Glomerular endothelial cell (primary cell): Measurements from ENCODE around the gene QDPR. TPM values are rescaled to one million over a fixed set of nuclear protein-coding genes. Genes with fewer than 3 reads are reported as not detected.
"Not testable (repeated sequence)": the region's sequence is repeated elsewhere in the genome, so short reads cannot be mapped to it uniquely, and the experiment has no call there.

Experiments used
- DNase-seq: peaks from one replicate; pipeline ENCODE4 v3.0.0-alpha.2; 2011; ENCODE audit warnings: low read depth, low spot score; ENCODE audit errors: extremely low read depth
- total RNA-seq: library from RNA; depleted of rRNA; stranded (reverse); fragments of >200 nt; gene quantifications from 2 replicates; pipeline ENCODE4 v1.2.3, GENCODE V29; 2015

QDPR gene
- total RNA-seq: 10.0 and 23.7 TPM in 2 replicates

DNA sequence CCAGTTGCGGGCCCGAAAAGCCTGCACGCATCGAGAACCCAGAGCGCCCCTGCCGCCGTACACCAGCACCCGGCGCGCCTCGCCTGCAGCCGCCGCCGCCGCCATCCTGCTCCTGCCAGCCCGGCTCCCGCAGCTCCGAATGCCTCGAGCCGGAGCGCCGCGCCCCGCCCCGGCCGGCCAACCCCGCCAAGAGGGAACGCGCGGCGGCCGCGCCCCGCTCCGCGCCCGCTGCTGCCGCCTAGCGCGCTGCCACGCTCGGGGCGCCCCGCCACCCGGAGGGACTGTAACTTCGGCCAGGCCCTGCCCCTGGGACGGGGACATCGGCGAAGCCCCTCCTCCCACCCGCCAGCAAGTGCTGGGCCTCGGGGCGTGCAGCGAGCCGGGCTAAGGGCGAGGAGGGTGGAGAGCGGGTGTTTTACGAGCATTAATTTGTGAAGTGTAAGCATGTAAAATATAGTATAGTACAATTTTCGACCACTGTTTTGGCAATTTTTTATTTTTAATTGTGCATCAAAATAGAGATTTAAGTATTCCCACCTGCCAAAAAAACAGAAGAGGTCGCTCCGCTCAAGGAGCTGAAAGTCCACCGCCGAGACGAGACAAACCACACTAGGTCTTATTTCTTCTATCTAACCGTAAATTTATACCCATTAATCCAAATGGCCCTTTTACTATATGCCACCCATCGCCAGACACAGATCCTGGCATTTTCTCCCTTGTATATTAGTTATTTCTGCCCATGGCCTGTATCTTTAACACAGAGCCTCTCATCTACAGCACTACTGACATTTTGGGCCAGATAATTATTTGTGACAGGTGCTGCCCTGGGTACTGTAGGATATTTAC is at the start of gene QDPR:
Gene QDPR, minus strand, starts transcription at position 141 of the 846 bp plus-strand sequence. Its CDS starts 36 bp downstream, at position 105.
- DNase-seq: no peak

DNA sequence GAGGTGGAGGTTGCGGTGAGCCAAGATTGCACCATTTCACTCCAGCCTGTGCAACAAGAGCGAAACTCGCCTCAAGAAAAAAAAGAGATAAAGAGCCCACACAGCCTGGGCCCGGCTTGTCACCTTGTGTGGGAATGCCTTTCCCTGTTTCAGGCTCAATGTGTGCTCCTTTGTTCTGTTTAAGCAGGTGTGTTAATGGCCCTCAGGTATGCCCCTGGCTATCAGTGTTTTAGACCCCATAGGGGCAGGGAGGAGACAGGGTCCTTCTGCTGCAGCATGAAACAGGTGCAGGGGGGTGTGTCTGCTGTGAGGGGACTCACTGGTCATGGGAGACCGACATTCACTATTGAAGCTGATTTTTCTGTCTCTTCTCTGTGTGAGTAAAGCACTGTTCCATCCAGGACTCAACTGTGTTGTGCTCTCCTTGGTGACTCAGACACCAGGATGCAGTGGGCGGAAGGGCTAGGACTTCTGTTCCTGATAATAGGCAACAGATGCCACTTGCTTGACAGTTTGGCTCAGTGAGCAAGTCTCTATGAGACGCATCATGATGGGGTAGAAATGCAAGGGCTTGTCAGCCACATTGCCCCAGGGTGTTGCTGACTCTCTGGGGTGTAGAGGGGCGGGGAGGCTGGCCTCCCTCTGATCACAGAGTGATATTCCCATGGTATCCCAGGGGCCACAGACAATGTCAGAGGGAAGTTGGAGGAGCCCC is 49.5 kb upstream of the QDPR start:
- DNase-seq: no peak

- no peak for DNase-seq
Measured at GRCh38 chr4:17560065-17560673, 48.3 kb upstream of the QDPR start.

GRCh38 chr4:17559709-17560048 is 47.8 kb upstream of the QDPR start:
- no peak for DNase-seq

DNA sequence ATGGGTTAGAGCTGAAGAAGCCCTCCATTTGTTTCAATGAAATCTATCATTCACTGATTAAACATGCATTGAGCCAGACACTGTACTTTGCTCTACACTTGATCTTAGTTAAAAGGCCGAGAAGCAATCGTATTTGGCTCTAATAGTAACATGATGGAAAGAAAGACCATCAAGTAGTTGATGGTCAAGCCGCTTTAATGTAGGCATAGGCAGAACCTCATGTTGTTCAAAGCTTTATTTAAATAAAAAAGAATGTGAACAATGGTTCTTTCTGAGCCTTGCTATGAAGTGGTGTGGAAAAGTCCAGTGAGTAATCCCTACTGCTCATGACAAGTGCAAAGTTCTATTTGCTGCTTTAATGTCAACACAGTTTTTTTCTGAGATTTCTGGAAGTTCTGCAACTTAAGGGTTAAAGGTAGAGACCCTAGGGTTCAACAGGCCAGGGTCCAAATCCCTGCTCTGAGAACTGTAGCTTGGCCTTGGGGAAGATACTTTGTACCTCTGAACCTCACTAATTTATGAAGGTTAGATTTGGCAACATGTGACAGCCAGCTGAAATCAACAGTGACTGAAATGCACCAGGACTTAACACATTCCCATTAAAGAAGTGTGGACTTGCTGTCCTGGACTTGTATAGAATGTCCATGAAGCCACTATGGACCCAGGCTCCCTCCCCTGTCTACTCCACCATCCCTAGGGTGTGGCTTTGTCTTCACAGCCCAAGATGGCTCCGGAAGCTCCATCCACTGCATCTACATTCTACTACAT is 47.2 kb upstream of the QDPR start:
- no peak for DNase-seq

DNA sequence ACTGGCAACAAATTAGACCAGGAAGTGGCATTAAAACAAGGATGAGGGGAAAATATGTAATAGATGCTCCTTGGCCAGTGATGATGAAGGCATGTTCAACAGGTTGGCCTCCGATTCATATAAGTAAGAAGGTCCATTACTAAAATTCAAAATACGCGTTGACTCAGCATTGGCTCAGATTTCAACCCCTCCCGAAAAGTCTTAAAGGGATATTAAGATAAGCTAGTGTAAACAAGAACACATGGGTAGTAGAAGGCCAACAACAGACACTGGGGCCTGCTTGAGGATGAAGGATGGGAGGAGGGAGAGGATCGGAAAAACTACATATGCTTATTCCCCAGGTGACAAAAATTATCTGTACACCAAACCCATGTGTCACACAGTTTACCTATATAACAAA is 46.0 kb upstream of the QDPR start:
- DNase-seq: no peak

DNA sequence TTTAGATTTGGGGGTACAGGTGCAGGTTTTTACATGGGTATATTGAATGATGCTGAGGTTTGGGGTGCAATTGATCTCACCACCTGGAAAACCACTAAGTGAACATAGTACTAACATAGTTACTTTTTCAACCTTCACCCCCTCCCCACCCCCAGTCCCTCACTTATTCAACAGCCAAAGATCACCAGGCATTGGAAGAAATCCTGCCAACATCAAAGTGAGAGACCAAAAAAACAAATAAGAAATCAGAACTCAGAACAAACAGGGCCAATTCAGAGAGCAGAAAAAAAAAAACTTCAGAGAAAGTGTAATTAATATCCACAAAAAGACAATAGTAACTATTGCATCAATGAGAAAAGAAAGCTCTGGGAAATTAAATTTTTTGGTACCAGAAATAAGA is 44.6 kb upstream of the QDPR start:
- no peak for DNase-seq

DNA sequence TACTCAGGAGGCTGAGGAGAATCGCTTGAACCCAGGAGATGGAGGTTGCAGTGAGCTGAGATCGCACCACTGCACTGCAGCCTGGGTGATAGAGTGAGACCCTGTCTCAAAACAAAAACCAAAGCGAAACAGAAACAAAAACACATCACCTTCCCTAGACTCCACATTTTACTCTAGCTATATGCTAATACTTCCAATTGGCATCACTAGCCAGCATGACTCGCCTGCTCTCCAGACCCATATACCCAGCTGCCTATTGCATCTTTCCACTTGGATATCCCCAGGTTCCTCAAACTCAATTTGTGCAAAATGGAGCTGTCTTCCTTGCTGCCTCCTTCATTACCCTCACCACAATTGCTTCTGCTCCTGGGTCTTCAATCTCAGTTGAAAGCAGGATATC is 42.7 kb upstream of the QDPR start:
- no peak for DNase-seq

- no peak for DNase-seq
Measured at GRCh38 chr4:17552427-17552826, 40.5 kb upstream of the QDPR start.

DNA sequence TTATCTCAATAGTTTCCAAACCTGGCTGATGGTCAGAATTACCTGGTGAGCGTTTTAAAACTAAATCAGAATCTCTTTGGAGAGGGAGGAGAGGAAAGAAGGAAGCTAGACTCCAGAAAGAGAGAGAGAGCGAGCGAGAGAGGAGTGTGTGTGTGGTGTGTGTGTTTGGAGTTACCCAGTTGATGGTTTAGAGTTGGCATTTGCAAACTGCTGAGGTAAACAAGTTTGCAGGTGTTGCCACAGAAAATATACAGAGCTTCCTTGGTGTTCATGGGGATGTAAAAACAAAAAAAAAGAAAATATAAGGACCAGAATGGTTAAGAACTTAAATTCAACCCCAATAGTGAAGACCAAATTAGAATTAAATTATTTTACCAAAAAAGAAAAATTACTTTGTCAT is 38.7 kb upstream of the QDPR start:
- DNase-seq: no peak

GRCh38 chr4:17546678-17547077 is 34.8 kb upstream of the QDPR start:
- DNase-seq: no peak

- no peak for DNase-seq
Measured at GRCh38 chr4:17546222-17546621, 34.3 kb upstream of the QDPR start.

DNA sequence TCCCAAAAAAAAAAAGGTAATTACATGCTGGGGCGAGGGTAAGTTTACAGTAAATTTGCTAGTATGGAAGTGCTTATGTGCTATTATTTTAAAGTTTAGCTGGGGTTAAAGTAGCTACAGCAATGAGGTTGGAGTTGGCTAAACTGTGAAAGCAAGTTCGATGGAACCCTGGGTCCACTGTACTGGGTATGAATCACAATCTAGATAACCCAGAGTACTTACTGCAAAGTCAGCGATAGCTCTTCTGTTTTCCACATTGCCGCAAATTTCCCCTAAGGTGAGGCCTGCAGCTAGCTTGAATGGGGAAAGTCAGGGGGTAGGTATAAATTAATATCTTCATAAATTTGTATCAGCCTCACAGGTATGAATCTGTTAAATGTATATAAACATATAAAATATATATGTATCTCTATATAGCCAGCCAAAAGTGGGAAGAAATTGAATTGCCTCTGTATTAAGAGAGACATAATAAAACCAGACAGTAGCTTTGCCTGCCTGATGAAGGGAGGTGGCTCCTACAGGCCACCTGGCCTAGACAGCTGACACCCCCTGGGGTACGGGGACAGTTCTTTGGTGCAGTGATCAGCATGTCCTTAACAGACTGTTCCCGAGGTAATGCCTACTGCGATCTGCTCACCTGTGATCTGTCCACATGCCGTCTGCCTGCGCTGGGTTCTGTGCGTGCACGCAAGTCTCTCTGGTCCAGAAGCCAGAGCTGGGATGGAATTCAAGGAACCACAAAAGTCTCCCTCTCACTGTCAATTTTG is 33.7 kb upstream of the QDPR start:
- DNase-seq: no peak

- DNase-seq: no peak
Measured at GRCh38 chr4:17544831-17545234, 32.9 kb upstream of the QDPR start.

DNA sequence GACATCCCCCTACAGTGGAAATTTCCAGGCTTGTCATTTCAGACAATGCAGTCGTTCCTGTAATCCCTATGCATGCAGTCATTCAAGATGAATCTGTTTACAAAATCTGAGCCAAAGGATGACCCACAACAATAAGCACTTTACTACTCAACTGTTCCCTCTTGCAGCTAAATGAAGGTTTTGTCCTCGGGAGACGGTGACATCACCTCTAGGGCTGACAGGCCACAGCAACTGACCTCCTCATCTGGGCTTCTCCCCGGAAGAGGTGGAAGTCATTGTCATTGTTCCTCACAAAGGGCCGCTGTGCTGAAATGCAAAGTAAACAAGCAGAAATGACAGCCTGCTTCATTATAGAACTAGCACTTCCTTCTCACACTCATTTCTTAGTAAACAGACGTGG is 32.3 kb upstream of the QDPR start:
- no peak for DNase-seq

DNA sequence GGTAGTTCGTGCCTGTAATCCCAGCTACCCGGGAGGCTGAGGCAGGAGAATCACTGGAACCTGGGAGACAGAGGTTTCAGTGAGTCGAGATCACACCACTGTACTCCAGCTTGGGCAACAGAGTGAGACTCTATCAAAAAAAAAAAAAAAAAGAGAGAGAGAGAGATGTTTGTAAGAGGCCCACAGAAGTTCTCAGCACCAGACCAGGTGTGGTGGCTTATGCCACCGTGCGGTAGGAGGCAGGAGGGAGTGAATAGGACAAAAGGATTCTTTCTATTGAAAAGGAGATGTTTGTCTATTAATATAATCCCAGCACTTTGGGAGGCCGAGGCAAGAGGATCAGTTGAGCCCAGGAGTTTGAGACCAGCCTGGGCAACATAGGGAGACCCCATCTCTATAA is 25.2 kb upstream of the QDPR start:
- not testable (repeated sequence) for DNase-seq

GRCh38 chr4:17535906-17536305 is 24.0 kb upstream of the QDPR start:
- DNase-seq: no peak

GRCh38 chr4:17535242-17535641 is 23.4 kb upstream of the QDPR start:
- DNase-seq: no peak

DNA sequence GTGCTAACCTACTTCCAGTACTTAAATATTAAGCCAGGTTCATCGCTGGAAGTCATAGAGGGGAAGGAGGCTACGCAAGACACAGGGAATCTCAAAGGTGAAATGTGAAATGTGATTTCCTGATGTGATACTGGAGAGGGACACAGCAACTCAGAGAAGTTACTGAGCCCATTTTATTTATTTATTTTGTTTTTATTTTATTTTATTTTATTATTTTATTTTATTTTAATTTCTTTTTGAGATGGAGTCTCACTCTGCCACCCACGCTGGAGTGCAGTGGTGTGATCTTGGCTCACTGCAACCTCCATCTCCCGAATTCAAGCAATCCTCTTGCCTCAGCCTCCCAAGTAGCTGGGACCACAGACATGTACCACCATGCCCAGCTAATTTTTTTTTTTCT is 22.8 kb upstream of the QDPR start:
- no peak for DNase-seq

- no peak for DNase-seq
Measured at GRCh38 chr4:17531538-17532285, 19.8 kb upstream of the QDPR start.
